D721Med (cell line): ENCODE measurements around the gene MED27.

Source experiments
- DNase-seq: peaks from one replicate; pipeline ENCODE4 v3.0.0; 2011; ENCODE audit warnings: low spot score; ENCODE audit not compliant: insufficient read length
- FAIRE-seq: peaks from 2 replicates; lab custom pipeline; 2011; peaks lifted over from hg19 to GRCh38; lab: Jason Lieb, UNC
- TF ChIP-seq, protein P1 (sequence below): IDR thresholded peaks from 2 replicates; pipeline ENCODE4 v1.5.1; 2012; ENCODE audit warnings: mild to moderate bottlenecking, control low read depth; ENCODE audit not compliant: insufficient read depth; ENCODE audit errors: missing control alignments

MED27 gene

DNA sequence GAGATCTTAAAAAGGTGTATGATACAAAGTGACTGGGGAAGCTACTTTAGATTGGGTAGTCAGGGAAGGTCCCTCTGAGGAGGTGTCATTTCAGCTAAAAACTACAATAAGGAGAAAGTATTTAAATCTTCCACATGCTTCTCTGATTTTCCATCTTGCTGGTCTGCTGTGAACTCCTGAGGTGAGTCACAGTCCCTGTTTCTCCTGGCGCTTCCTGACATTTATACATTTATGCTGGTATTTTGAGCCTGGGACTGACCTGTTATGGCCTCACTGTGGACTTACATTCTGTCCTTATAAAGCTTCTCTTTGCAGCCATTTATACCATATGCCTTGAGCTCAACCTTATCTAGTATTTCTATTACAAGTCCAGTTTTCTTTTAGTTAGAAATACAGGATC is 95.1 kb downstream of the MED27 start:
- no peak for FAIRE-seq
- TF ChIP-seq, protein P1, sequence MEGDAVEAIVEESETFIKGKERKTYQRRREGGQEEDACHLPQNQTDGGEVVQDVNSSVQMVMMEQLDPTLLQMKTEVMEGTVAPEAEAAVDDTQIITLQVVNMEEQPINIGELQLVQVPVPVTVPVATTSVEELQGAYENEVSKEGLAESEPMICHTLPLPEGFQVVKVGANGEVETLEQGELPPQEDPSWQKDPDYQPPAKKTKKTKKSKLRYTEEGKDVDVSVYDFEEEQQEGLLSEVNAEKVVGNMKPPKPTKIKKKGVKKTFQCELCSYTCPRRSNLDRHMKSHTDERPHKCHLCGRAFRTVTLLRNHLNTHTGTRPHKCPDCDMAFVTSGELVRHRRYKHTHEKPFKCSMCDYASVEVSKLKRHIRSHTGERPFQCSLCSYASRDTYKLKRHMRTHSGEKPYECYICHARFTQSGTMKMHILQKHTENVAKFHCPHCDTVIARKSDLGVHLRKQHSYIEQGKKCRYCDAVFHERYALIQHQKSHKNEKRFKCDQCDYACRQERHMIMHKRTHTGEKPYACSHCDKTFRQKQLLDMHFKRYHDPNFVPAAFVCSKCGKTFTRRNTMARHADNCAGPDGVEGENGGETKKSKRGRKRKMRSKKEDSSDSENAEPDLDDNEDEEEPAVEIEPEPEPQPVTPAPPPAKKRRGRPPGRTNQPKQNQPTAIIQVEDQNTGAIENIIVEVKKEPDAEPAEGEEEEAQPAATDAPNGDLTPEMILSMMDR = no peak
- DNase-seq = no peak

DNA sequence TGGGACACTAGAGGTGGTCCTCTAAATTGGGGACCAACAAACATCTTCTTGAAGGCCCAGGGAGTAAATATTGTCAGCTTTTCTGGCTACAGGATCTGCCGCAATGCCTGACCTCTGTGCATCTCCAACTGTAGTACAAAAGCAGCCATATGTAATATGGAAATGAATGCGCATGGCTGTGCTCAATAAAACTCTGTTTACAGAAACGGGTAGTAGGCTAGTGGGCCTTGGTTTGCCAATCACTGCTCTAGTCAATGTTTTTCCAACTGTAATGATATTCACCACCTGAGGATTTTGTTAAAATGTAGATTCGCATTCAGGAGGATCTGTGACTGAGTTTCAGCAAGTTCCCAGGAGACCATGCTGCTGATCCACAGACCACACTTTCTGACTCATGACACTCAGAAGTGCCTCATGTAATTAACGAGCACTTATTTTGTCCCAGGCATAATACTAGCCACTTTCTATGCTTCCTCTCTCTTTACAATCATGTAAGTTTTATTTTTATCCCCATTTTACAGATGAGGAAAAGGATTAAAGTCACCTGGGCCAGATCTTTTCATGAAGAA is 96.9 kb downstream of the MED27 start:
- FAIRE-seq (no peak), DNase-seq (no peak)
- TF ChIP-seq, protein P1 = no peak

DNA sequence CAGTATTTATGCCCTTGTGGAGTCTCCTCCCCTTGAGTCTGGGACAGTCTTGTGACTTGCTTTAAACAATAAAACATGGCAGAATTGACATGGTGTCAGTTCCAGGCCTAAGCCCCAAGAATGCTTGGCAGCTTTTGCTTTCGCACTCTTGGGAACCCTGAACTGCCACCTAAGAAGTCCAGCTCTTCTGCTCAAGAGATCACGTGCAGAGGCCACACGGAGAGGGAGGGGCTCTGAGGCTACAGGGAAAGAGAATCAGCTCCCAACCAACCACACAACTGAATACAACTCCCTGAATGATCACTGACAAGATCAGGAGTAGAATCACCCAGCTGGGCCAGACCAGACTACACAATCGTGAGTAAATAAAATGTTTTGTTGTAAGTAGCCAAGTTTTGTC is 97.6 kb downstream of the MED27 start:
- TF ChIP-seq, protein P1 = no peak
- DNase-seq (no peak), FAIRE-seq (no peak)

DNA sequence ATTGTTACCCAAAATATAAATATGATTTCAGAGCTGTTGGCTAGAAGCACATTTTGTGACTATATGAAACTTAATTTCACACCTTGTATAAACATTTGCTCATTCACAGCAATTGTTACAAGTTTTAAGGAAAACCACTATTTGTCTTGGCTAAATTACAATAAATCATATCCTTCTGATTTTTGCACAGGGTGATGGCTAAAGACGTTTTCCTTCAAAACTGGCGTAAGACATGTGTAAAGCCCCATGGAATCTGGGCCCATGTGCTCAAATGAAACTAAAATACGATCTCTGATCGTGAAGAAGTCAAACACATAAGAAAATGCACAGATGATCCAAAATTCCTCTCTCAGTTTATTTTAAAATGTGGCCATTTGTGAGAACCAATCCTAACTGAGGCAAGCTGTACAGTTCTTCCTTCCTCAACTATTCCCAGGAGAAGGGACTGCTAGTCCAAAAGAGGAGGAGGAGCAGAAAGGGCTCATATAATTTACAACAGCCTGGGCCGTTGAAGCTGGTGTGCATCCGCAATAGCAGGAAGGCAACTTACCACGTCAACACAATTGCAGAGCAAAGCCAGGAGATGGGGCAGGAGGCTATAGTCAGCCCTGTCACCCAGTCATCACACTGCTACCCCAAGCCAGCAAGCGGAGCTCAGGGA is 98.4 kb downstream of the MED27 start:
- DNase-seq = no peak
- FAIRE-seq = no peak
- TF ChIP-seq, protein P1 = no peak

DNA sequence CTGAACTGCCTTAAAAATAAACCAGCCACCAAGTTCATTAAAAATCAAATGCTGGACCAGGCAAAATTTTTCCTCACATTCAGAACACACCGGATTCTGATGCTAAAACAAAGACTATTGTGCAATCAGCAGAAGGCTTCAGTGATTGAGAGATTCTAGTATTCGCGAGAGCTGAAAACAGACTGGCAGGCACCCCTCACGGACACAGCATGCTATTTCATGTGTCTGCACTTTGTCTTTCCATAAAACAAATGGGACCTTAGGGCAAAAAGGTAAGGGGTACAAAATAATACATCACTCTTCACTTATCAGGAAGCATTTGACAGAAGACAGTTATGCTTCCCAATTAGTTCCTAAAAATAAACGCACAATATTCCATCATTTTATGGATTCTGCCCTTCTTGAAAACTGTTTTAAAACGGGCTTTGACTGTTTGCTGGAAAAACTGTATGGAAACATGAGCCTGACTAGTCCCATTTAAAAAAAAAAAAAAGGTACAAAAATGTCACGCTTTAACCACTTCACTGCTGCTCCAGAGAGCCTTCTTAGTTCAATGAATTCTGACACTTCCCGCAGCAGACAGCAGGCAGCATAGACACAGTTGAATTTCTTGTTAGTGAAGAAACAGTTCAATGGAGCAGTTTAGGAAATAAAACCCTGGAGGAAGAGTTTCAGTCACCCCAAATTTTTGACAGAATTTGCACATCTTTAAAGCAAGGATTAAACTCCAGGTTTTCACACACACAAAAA is 99.2 kb downstream of the MED27 start:
- no peak for FAIRE-seq
- TF ChIP-seq, protein P1 = no peak
- DNase-seq = no peak

DNA sequence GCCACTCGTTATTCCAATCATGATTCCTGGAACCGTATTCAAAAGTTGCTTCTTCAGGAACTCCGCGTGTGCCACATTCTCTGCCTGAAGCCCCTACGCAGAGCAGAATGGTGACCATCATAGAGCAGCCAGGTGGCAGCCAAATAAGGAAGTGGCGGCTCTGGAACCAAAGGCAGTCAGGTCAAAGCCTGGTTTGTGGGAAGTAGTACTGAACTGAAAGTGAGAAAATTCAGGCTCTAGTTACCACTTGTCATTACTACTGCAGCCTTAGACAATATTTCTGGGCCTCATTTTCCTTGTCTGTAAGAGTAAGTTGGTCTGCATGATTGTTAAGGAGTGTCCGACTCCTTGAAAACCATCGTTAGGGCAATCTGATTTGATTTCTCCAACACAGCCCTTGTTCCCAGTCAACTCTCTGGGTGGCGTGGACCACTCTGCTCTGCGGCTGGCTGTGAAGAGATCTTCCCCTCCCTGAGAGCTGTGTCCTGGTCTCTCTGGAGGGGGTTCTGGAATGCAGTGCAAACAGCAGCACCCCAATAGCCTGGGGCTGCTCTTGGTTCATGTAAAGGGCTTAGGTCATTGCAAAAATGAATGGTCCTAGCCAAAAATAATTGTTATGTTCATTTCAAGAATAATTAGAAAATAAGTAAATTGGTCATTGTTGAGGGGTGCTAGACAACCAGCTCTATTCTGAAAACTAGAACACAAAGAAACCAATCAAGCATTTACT is 102.4 kb downstream of the MED27 start:
- FAIRE-seq (no peak), DNase-seq (no peak)
- TF ChIP-seq, protein P1 = no peak
